DMS 273 treated with DMSO at 0.1 percent for 48 hours (cell line): ENCODE results near the gene NOTCH4.
"Not testable (repeated sequence)": the region's sequence is repeated elsewhere in the genome, so short reads cannot be mapped to it uniquely, and the experiment has no call there.

Experiments
- DNase-seq: peaks from one replicate; lab custom pipeline; 2025; lab: John Stamatoyannopoulos, UW

NOTCH4 gene

GRCh38 chr6:32193096-32193495, 30.8 kb downstream of the NOTCH4 start:
- DNase-seq: not testable (repeated sequence)

DNA sequence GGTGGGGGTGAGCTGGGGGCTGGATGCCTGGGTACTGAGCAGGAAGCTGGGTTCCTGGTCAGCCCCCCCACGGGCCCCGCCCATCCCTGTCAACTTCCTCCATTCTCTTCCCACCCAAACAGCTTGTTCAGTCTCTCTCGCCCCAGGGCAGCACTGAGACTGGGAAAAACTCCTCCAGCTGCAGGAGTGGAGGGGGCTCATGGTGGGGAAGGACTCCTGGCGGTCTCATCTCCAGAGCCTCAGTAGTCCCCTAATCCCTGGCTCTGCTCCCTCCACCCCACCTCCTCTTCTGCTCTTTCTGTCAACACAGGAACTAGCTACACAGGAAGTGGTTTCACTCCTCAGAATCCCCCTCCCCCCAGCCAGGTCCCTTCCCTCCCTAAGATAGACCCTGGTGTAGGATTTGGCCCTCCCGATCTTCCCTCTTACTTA, 31.2 kb downstream of the NOTCH4 start, which contains the start of gene GPSM3:
TSS of gene GPSM3 (minus strand) at position 36 of the 432 bp plus-strand sequence. CDS start 130 bp downstream, outside the sequence.
- no peak for DNase-seq

DNA sequence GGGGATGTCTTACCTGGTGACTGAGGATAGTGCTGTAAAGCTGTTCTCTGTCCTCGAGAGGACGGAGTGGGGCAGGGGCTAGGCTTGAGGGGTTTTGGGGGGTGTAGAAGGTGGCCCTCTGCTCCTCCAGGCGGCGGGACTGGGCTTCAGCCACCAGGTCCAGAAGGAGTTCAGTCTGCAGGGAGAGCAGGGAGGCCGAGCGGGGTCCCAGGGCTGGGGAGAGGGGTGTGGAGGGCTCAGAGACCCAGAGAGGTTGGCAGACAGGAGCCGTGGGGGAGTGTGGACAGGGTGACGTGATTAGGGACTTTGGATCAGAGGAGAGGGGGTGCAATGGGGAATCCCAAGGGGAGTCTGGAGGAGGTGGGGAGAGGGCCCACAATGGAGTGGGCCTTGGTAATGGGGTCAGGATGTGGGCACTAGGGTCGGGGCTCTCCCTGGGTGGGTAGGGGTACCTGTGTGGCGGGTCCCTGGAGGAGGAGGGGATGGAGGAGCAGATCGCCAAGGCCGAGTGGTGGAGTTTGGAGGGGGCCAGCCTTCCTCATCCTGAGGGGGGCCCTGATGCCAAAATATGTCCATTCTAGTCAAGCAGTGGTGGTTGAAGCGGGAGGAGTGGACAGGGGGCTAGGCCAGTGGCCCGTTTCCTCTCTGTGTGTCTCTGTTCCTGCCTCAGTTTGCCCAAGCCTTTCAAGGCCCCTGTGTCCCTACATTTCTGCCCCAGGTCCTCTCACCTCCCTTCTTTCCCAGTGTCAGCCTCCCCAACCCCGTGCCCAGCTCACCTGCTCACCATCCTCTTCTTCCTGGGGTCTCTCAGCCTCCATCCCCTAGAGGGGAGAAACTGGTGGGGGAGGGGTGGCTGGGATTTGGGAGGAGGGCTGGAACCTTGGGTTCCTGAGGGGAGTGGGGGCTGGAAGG, 31.9 kb downstream of the NOTCH4 start:
- DNase-seq: no peak

DNA sequence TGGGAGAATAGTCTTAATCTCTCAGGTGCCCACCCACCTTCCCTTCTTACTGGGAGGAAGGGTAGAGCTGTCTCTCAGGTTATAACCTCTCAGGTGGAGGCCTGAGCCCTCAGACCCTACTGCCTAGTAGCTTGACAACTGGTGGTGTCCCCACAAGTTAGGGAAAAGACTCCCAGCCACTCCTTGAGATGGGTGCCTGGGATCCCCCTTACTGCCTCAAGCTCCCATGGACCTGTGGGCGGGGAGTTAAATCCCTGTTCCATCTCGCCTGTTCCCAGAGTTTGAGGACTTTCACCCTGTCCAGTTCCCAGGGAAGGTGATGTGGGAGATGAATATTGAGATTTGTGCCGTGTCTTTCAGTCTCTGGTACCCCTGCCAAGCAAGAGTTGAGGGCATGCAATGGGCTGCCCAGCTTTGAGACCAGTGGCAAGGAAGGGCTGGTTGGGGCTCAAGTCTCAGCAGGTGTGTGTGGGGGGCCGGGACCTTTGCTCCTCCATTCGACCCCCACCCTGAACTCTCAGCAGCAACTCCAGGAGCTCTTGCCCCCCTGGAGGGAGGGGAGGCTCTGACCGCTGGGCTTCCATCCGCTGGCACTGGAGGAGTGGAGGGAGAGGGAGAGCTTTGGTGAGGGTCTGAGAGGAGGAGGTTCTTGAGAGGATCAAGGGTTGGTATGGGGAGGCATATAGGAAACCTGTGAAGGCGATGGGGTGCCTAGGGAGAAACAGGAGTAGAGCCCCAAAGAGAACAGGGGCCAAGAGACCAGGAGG, 32.8 kb downstream of the NOTCH4 start:
- DNase-seq: no peak

GRCh38 chr6:32190054-32190851, 33.6 kb downstream of the NOTCH4 start, which contains the start of gene PBX2:
Gene PBX2, minus strand, starts transcription at chr6:32190202. Its CDS starts 287 bp downstream, at chr6:32189915.
- peak; percentile 68 for DNase-seq

DNA sequence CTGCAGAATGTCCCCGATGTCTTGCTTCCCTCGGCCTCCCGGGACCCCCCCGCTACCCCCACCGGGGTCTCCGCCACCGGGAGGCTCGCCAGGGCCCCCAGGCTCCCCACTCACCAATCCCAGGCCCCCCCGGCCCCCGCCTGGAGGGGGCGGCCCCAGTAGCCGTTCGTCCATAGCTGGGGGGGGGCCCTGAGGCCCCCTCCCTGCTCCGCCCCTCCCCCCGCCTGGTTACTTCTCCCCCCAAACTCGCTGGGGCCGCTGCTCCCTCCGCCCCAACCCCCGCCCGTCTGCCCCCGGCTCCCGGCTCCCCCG, 34.2 kb downstream of the NOTCH4 start:
- DNase-seq: no peak

DNA sequence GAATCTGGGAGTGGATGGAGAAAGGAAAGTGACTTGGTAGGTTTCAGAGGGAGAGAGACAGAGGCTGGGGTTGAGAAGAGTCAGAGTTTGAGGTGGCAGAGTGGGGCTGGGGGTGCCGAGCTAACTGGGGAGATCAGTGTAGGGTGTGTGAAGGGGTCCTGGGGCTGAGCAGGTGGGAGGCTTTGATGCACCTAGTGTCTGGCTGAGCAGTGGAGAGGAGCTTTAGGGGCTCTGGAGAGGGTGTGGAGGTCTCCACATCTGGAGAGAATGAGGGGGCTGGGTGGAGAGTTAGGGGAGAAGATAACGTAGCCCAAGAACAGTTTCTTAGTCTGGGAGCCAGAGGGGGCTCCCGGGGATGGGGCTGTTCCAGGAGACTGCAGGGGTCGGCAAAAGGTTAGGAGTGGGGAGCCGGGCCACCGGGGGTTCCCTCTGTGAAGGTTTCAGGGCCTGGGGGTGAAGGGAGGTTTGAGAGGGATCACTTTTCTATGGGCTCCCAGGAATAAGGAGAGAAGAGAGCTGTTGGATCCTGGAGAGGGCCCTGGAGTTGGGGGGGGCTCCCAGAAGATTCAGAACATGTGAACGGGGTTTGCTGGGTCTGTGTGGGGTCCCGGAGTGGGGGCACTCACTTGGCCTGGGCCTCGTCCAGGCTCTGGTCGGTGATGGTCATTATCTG, 34.7 kb downstream of the NOTCH4 start:
- DNase-seq: no peak

GRCh38 chr6:32188381-32189068, 35.3 kb downstream of the NOTCH4 start:
- DNase-seq: no peak

GRCh38 chr6:32187725-32188380, 36.0 kb downstream of the NOTCH4 start:
- DNase-seq: not testable (repeated sequence)

GRCh38 chr6:32187009-32187709, 36.7 kb downstream of the NOTCH4 start:
- DNase-seq: no peak

- DNase-seq: not testable (repeated sequence)
Measured at GRCh38 chr6:32186151-32186840, 37.6 kb downstream of the NOTCH4 start.

DNA sequence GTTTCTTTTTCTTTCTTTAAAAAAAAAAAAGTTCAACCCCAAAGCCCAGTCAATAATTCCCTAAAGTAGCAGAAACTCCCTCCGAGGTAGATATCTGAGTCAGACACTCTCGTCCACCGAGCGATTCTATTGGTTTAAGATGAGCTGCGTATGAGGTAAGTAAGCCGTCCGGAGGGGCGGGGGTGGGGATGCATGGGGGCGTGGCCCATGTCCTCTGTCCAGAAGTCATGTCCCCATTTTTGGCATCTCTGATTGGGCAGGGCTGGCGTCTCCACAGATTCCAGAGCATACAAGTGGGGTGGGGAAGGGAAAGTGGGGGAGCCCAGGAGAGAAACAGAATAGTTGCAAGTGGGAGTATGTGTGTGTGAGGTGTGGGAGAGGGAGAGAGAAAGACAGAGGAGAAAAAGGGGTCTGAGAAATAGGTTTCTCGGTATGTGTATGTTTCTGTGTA, 38.2 kb downstream of the NOTCH4 start:
- DNase-seq: not testable (repeated sequence)

GRCh38 chr6:32184084-32184640, 39.7 kb downstream of the NOTCH4 start, which contains the start of gene AGER:
Gene AGER, minus strand, starts transcription at chr6:32184253. Its CDS starts 31 bp downstream, at chr6:32184222.
- DNase-seq: no peak

GRCh38 chr6:32183483-32184083, 40.3 kb downstream of the NOTCH4 start:
- no peak for DNase-seq

DNA sequence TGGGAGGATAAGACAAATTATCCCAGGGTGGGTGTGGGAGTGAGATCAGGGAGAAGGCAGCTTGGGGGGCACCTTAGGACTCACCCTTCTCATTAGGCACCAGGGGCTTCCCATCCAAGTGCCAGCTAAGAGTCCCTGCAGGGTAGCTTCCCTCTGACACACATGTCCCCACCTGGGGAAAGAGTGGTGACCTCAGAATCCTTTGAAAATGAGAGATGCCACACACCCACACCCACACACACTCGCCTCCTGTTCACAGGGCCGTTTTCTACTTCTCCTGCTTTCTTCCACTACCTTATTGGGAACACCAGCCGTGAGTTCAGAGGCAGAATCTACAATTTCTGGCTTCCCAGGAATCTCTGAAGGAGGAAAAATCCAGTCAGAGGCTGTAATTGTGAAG, 40.8 kb downstream of the NOTCH4 start:
- DNase-seq: no peak

DNA sequence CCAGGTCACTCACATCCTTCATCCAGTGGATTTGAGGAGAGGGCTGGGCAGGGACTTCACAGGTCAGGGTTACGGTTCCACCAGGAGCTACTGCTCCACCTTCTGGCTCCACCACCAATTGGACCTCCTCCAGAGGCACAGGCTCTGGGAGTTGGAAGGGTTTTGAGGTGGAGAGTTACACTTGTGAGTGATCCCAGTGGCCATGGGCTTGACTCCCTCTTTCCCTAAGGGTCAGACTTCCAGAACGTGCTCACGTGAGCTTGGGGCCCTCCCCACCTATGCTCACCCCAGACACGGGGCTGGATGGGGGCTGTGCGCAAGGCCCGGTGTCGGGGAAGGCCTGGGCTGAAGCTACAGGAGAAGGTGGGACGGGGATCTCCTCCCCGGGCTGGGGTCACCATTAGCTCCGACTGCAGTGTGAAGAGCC, 41.3 kb downstream of the NOTCH4 start:
- no peak for DNase-seq

- DNase-seq: no peak
Measured at GRCh38 chr6:32181915-32182529, 41.8 kb downstream of the NOTCH4 start.
